Effector CD4-positive, alpha-beta T cell (primary cell): ENCODE data around the gene SLC43A2.
"Not testable (repeated sequence)": the region's sequence is repeated elsewhere in the genome, so short reads cannot be mapped to it uniquely, and the experiment has no call there.

Source experiments
- DNase-seq: peaks from one replicate; pipeline ENCODE4 v3.0.0-alpha.2; 2020

The SLC43A2 gene

DNA sequence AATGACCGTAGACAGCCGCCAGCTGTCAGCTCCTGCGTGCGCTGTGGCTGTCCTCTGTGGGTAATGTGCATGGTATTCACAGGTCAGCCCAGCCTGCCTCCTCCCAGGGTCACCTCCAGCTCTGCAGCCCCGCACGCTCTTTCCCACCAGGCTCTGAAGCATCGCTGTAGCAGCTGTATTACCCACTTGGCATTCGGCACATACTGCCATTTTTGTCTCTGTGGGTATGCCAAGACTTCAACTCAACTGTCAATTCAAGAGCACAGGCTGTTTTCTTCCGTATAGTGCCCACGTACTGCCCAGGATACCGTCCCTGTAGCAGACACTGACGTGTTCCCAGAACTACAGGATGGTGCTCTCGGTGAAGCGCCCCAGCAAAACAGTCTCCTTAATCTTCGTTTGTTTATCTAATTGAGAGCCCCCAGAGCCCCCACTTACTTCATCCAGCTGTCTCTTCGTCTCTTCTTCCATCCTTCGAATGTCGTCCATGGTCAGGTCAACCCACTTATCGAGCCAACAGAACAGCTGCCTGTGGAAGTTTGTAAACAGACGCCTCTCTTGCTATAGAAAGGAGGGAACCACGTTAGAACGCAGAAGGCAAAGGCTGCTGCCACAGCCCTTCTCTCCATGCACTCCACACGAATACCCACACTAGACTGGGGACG is 94.8 kb downstream of the SLC43A2 start:
- no peak for DNase-seq

- DNase-seq, result peak; percentile 28
Observed at GRCh38 chr17:1532836-1533602, 95.6 kb downstream of the SLC43A2 start.

DNA sequence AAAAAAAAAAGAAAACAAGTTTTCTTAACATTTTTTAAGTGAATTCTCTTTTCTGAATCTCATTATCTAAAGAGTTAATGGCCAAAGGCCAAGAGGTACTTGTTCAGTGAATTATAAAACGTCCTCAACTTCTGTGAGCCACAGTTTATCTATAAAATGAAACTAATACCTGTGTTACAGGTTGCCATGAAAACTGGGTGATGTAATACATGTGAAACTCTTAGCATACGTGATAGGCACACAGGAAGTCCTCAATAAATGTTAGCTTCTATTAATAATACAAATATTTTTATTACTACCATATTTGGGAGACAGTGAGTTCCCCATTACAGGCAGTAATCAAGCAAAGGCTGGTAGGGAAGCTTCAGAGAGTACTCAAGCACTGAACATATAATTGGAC is 98.8 kb downstream of the SLC43A2 start:
- no peak for DNase-seq

GRCh38 chr17:1526876-1527275 is 101.8 kb downstream of the SLC43A2 start:
- DNase-seq, result not testable (repeated sequence)

GRCh38 chr17:1522626-1523025 is 106.0 kb downstream of the SLC43A2 start:
- DNase-seq, result no peak

GRCh38 chr17:1521086-1521640 is 107.5 kb downstream of the SLC43A2 start:
- no peak for DNase-seq

DNA sequence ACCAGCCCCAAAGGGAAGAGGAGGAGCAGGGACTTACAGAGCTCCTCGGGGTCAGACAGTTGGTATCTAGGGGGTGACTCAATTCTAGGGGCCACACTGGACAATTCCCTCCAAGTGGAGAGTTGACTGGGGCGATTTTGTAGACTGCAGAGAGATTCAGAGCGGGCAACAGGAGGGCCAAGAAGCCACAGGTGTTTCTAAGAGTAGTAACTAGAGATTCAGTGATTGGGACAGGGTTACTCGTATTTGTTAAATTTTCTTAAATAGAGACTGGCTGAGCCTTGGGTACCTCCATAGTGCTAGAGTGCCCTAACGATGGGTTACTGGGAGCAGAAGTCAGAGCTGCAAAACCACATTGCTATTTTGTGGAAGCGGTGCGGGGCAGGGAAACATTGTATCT is 109.0 kb downstream of the SLC43A2 start:
- no peak for DNase-seq
